IMR-90 (cell line): ENCODE results near the gene PHB1. TPM values are rescaled to one million over a fixed set of nuclear protein-coding genes. Genes with fewer than 3 reads are reported as not detected.

Experiments used
- ATAC-seq: fragments of 200-7000 bp; cut with Tn5 transposase; 2 replicates; pipeline ENCODE4 v1.9.1; 2020; ENCODE audit warnings: low read depth, mild to moderate bottlenecking, moderate library complexity
- BruUV-seq: library from RNA; stranded (reverse); fragments of 400-500 nt; replicated peaks from 2 replicates; lab custom pipeline; 2021; lab: Mats Ljungman, UMichigan
- CTCF ChIA-PET: fragments of 300-600 bp; formaldehyde crosslinking; extraction: SDS; loops from one replicate; lab custom pipeline; 2021; ENCODE audit warnings: antibody characterized with exemption; lab: Yijun Ruan, JAX
- POLR2A ChIA-PET: fragments of 300-600 bp; sonication (Branson Sonifier 250); formaldehyde crosslinking; loops from one replicate; lab custom pipeline; 2022; ENCODE audit warnings: antibody characterized with exemption; ENCODE audit not compliant: unreplicated experiment; lab: Charles Lee
- DNase-seq: peaks from one replicate; pipeline ENCODE4 v3.0.0; 2013
- H2AFZ ChIP-seq: replicated peaks from 2 replicates; pipeline ENCODE3; 2013; ENCODE audit warnings: low read length, mild to moderate bottlenecking; ENCODE audit not compliant: poor library complexity
- H2AK5ac ChIP-seq: 2 replicates; pipeline ENCODE4 v1.6.1; 2013; ENCODE audit warnings: low read depth, low read length, inconsistent platforms
- H2AK9ac ChIP-seq: replicated peaks from 2 replicates; pipeline ENCODE3; 2013; ENCODE audit warnings: mild to moderate bottlenecking, low read depth, low read length, moderate library complexity; ENCODE audit not compliant: poor library complexity
- H2BK120ac ChIP-seq: 2 replicates; pipeline ENCODE4 v1.6.1; 2013; ENCODE audit warnings: low read depth, low read length, inconsistent platforms
- H2BK15ac ChIP-seq: 3 replicates; pipeline ENCODE4 v1.6.1; 2013; ENCODE audit warnings: low read depth, low read length, inconsistent platforms
- H2BK20ac ChIP-seq: 2 replicates; pipeline ENCODE4 v1.6.1; 2013; ENCODE audit warnings: low read depth, mild to moderate bottlenecking, inconsistent platforms, low read length, moderate library complexity
- H2BK5ac ChIP-seq: 2 replicates; pipeline ENCODE4 v1.6.1; 2013; ENCODE audit warnings: mild to moderate bottlenecking, low read depth, low read length, inconsistent platforms; ENCODE audit not compliant: poor library complexity, severe bottlenecking
- H3K14ac ChIP-seq: replicated peaks from 2 replicates; pipeline ENCODE4 v1.6.1; 2013; ENCODE audit warnings: low read depth, low read length, inconsistent platforms
- H3K18ac ChIP-seq: 2 replicates; pipeline ENCODE4 v1.6.1; 2013; ENCODE audit warnings: low read depth, low read length, control low read depth
- H3K23ac ChIP-seq: 2 replicates; pipeline ENCODE4 v1.6.1; 2013; ENCODE audit warnings: low read depth, low read length, inconsistent platforms
- H3K27ac ChIP-seq: 2 replicates; pipeline ENCODE4 v1.5.1; 2013; ENCODE audit warnings: mild to moderate bottlenecking, control low read depth, low read length; ENCODE audit not compliant: insufficient read depth
- H3K27me3 ChIP-seq: 2 replicates; pipeline ENCODE4 v1.6.1; 2013; ENCODE audit warnings: low read length; ENCODE audit not compliant: control insufficient read depth, insufficient read depth
- H3K36me3 ChIP-seq: 2 replicates; pipeline ENCODE4 v1.6.1; 2013; ENCODE audit warnings: low read length, mixed read lengths; ENCODE audit not compliant: control insufficient read depth, insufficient read depth
- H3K4ac ChIP-seq: 2 replicates; pipeline ENCODE4 v1.6.1; 2013; ENCODE audit warnings: low read depth, low read length, inconsistent platforms
- H3K4me1 ChIP-seq: 2 replicates; pipeline ENCODE4 v1.6.1; 2013; ENCODE audit warnings: low read length, mixed read lengths; ENCODE audit not compliant: control insufficient read depth, insufficient read depth
- H3K4me2 ChIP-seq: 2 replicates; pipeline ENCODE4 v1.6.1; 2013; ENCODE audit warnings: low read depth, mild to moderate bottlenecking, control low read depth, low read length, moderate library complexity
- H3K4me3 ChIP-seq: 2 replicates; pipeline ENCODE4 v1.5.1; 2013; ENCODE audit warnings: low read depth, mild to moderate bottlenecking, control low read depth, low read length, moderate library complexity; ENCODE audit not compliant: insufficient read depth
- H3K56ac ChIP-seq: 2 replicates; pipeline ENCODE4 v1.6.1; 2013; ENCODE audit warnings: low read length, inconsistent platforms; ENCODE audit not compliant: insufficient read depth; ENCODE audit errors: extremely low read depth
- H3K79me1 ChIP-seq, 2 experiments: 2 replicates each; pipeline ENCODE4 v1.6.1; 2013; ENCODE audit warnings: low read length in 2 of 2, inconsistent platforms in 1 of 2, low read depth in 1 of 2
- H3K9ac ChIP-seq: 2 replicates; pipeline ENCODE4 v1.6.1; 2013; ENCODE audit warnings: low read depth, low read length, control low read depth
- H3K9me1 ChIP-seq: 2 replicates; pipeline ENCODE4 v1.6.1; 2013; ENCODE audit warnings: low read length, inconsistent platforms; ENCODE audit not compliant: insufficient read depth
- H3K9me3 ChIP-seq: 2 replicates; pipeline ENCODE4 v1.6.1; 2013; ENCODE audit warnings: low read length; ENCODE audit not compliant: control insufficient read depth, insufficient read depth
- H4K20me1 ChIP-seq: 2 replicates; pipeline ENCODE4 v1.6.1; 2013; ENCODE audit warnings: low read length, inconsistent platforms; ENCODE audit not compliant: insufficient read depth
- H4K5ac ChIP-seq: 2 replicates; pipeline ENCODE4 v1.6.1; 2013; ENCODE audit warnings: mild to moderate bottlenecking, low read depth, low read length, control low read depth
- H4K8ac ChIP-seq, 2 experiments: 2 replicates each; pipeline ENCODE4 v1.6.1; 2013; ENCODE audit warnings: low read depth in 2 of 2, low read length in 2 of 2, control low read depth in 1 of 2, inconsistent platforms in 1 of 2
- H4K91ac ChIP-seq: 2 replicates; pipeline ENCODE4 v1.6.1; 2013; ENCODE audit warnings: low read depth, low read length, inconsistent platforms; ENCODE audit not compliant: insufficient read depth
- BHLHE40 ChIP-seq: fragments of 150-350 bp; IDR thresholded peaks from 2 replicates; pipeline ENCODE4 v1.6.1; 2016; ENCODE audit warnings: mild to moderate bottlenecking, low read depth, low read length
- CEBPB ChIP-seq: IDR thresholded peaks from 2 replicates; pipeline ENCODE4 v1.6.1; 2012; ENCODE audit warnings: low read depth, low read length, improper control_type of control experiment
- CHD1 ChIP-seq: IDR thresholded peaks from 2 replicates; pipeline ENCODE4 v1.6.1; 2012; ENCODE audit warnings: low read depth, low read length, improper control_type of control experiment
- FOS ChIP-seq: fragments of 150-350 bp; IDR thresholded peaks from 2 replicates; pipeline ENCODE4 v1.6.1; 2016; ENCODE audit warnings: low read depth, low read length
- MAFK ChIP-seq: IDR thresholded peaks from 2 replicates; pipeline ENCODE4 v1.6.1; 2012; ENCODE audit warnings: low read depth, low read length, improper control_type of control experiment
- MAZ ChIP-seq: IDR thresholded peaks from 2 replicates; pipeline ENCODE4 v1.6.1; 2012; ENCODE audit warnings: low read depth, mild to moderate bottlenecking, low read length, improper control_type of control experiment, moderate library complexity, borderline replicate concordance
- MXI1 ChIP-seq: IDR thresholded peaks from 2 replicates; pipeline ENCODE4 v1.6.1; 2012; ENCODE audit warnings: low read depth, mild to moderate bottlenecking, low read length, moderate library complexity, borderline replicate concordance
- NFE2L2 ChIP-seq: fragments of 150-350 bp; IDR thresholded peaks from 2 replicates; pipeline ENCODE4 v1.6.1; 2016; ENCODE audit warnings: low read depth, mild to moderate bottlenecking, low read length
- POLR2A ChIP-seq: IDR thresholded peaks from 2 replicates; pipeline ENCODE4 v1.6.1; 2012; ENCODE audit warnings: mild to moderate bottlenecking, low read depth, low read length
- RAD21 ChIP-seq: IDR thresholded peaks from 2 replicates; pipeline ENCODE4 v1.6.1; 2012; ENCODE audit warnings: low read length, improper control_type of control experiment
- RCOR1 ChIP-seq: IDR thresholded peaks from 2 replicates; pipeline ENCODE4 v1.6.1; 2012; ENCODE audit warnings: mild to moderate bottlenecking, low read length, improper control_type of control experiment; ENCODE audit not compliant: insufficient replicate concordance
- RFX5 ChIP-seq: IDR thresholded peaks from 2 replicates; pipeline ENCODE4 v1.8.0; 2012; ENCODE audit warnings: low read depth, mild to moderate bottlenecking, low read length, moderate library complexity
- SMC3 ChIP-seq: fragments of 150-350 bp; IDR thresholded peaks from 2 replicates; pipeline ENCODE4 v1.6.1; 2016; ENCODE audit warnings: low read depth, mild to moderate bottlenecking, antibody characterized with exemption, low read length, moderate library complexity
- WGBS, 2 experiments: methylation state at CpG; one replicate each; pipeline versions ENCODE4 v1.1.5 to v1.1.7; 2013; ENCODE audit warnings: missing lambda C conversion rate in 2 of 2; ENCODE audit not compliant: insufficient read length in 1 of 2; ENCODE audit errors: extremely low coverage in 2 of 2; 5-methylcytosine and 5-hydroxymethylcytosine counted together
- dilution Hi-C: fragments of 300-500 bp; cut with HindIII; formaldehyde crosslinking; loops from one replicate; pipeline ENCODE4 v1.14.3; 2018; ENCODE audit warnings: low sequenced_read_pairs; ENCODE audit not compliant: unreplicated experiment
- in situ Hi-C: fragments of 300-500 bp; cut with MboI; formaldehyde crosslinking; loops from 3 replicates; pipeline ENCODE4 v1.14.3; 2019; ENCODE audit warnings: low sequenced_read_pairs, inconsistent platforms, mixed read lengths
- intact Hi-C: fragments of 100-400 bp; cut with micrococcal nuclease; formaldehyde crosslinking; loops from 2 replicates; pipeline ENCODE4 v1.10.0; 2022
- polyA plus RNA-seq, 3 experiments: library from polyadenylated mRNA; depleted of rRNA; stranded (reverse); fragments of >200 nt; gene quantifications; 2 replicates each; pipeline ENCODE4 v1.2.3, GENCODE V29; 2012; ENCODE audit warnings: low replicate concordance in 1 of 3
- total RNA-seq: library from RNA; depleted of rRNA; stranded (reverse); fragments of >200 nt; gene quantifications from 2 replicates; pipeline ENCODE4 v1.2.3, GENCODE V29; 2012
- TF ChIP-seq, protein P1 (sequence below): fragments of 150-350 bp; IDR thresholded peaks from 2 replicates; pipeline ENCODE4 v1.6.1; 2016; ENCODE audit warnings: low read depth, mild to moderate bottlenecking, low read length, moderate library complexity, borderline replicate concordance
- TF ChIP-seq, protein P2 (sequence below): conservative IDR thresholded peaks from 2 replicates; pipeline ENCODE4 v1.5.1; 2012; ENCODE audit warnings: mild to moderate bottlenecking, low read depth, low read length, improper control_type of control experiment
- TF ChIP-seq, protein P3 (sequence below): fragments of 150-350 bp; IDR thresholded peaks from 2 replicates; pipeline ENCODE4 v1.6.1; 2017; ENCODE audit warnings: mild to moderate bottlenecking, antibody characterized with exemption, low read length, low read depth

Gene PHB1
- total and polyA plus RNA-seq, 2 of the 4 experiments (the other 2 are of a cell fraction) = 283 to 294 TPM

DNA sequence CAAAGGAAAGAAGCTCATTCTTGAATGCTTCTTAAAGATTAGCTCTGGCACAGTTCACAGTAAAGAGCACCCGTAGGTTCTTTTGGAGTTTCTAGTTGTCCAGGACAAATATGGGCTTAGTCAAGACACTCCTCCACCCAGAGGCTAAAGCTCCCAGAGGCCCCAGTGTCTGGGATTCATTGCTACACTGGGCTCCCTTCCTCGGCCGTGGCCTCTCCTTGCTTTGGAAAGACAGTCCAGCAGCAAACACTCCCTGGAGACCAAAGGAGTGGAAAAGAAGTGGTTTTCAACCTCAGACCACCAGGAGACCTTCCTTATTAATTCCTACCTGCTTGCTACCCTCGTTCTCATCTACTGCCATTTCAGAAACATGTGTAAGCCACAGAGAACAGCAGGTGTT, 17.1 kb downstream of the PHB1 start:
- Histone ChIP-seq H3K4me3 (no peak overlapping the region), H3K27ac (no peak overlapping the region), H3K36me3 (peaks cover under 1% of the 10 kb centered on the region), H4K91ac (no peak overlapping the region), H3K9me3 (no peaks in the 10 kb centered on the region), H3K18ac (no peak overlapping the region), H3K4ac (no peak overlapping the region), H3K9me1 (no peaks in the 10 kb centered on the region; the same call in 1 of the 2 replicates), H3K4me2 (no peak overlapping the region), H4K20me1 (no peaks in the 10 kb centered on the region), H3K56ac (no peak overlapping the region), H3K23ac (no peak overlapping the region), H2AK5ac (no peak overlapping the region), H4K5ac (no peak overlapping the region), H2BK20ac (no peak overlapping the region), H2AK9ac (no peak overlapping the region), H3K79me1 (no peaks in the 10 kb centered on the region), H3K14ac (no peak overlapping the region), H3K4me1 (no peaks in the 10 kb centered on the region), H4K8ac (no peak overlapping the region), H3K9ac (no peak overlapping the region), H3K27me3 (peaks cover 12% of the 10 kb centered on the region), H2BK120ac (no peak overlapping the region), H2BK5ac (no peak overlapping the region), H2AFZ (no peak overlapping the region), H2BK15ac (no peak overlapping the region)
- in situ Hi-C loops = loop anchor here (5.0 kb wide), 1 partner anchor 80 kb away; no protein-coding TSS in a partner anchor
- ATAC-seq = no peak
- POLR2A ChIA-PET = no interaction called here
- no TSS peak for BruUV-seq
- no CpG with 5 or more reads among the region's 4 CpGs for WGBS, 2 experiments
- CTCF ChIA-PET = interaction anchor here (0.6 kb wide), 1 partner anchor 10 kb away, joined by 3 read pairs; no protein-coding TSS in a partner anchor
- intact Hi-C loops = loop anchor here (5.0 kb wide), 1 partner anchor 35 kb away; the partner anchor contains the start of gene ZNF652
- TF ChIP-seq MAFK (no peak), BHLHE40 (no peak), POLR2A (no peak), MAZ (no peak), RCOR1 (no peak), CEBPB (no peak), SMC3 (no peak), RAD21 (no peak), MXI1 (no peak), NFE2L2 (no peak), FOS (no peak), CHD1 (no peak), RFX5 (no peak)
- TF ChIP-seq, protein P1, sequence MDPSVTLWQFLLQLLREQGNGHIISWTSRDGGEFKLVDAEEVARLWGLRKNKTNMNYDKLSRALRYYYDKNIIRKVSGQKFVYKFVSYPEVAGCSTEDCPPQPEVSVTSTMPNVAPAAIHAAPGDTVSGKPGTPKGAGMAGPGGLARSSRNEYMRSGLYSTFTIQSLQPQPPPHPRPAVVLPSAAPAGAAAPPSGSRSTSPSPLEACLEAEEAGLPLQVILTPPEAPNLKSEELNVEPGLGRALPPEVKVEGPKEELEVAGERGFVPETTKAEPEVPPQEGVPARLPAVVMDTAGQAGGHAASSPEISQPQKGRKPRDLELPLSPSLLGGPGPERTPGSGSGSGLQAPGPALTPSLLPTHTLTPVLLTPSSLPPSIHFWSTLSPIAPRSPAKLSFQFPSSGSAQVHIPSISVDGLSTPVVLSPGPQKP = no peak
- TF ChIP-seq, protein P2, sequence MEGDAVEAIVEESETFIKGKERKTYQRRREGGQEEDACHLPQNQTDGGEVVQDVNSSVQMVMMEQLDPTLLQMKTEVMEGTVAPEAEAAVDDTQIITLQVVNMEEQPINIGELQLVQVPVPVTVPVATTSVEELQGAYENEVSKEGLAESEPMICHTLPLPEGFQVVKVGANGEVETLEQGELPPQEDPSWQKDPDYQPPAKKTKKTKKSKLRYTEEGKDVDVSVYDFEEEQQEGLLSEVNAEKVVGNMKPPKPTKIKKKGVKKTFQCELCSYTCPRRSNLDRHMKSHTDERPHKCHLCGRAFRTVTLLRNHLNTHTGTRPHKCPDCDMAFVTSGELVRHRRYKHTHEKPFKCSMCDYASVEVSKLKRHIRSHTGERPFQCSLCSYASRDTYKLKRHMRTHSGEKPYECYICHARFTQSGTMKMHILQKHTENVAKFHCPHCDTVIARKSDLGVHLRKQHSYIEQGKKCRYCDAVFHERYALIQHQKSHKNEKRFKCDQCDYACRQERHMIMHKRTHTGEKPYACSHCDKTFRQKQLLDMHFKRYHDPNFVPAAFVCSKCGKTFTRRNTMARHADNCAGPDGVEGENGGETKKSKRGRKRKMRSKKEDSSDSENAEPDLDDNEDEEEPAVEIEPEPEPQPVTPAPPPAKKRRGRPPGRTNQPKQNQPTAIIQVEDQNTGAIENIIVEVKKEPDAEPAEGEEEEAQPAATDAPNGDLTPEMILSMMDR = no peak
- TF ChIP-seq, protein P3, sequence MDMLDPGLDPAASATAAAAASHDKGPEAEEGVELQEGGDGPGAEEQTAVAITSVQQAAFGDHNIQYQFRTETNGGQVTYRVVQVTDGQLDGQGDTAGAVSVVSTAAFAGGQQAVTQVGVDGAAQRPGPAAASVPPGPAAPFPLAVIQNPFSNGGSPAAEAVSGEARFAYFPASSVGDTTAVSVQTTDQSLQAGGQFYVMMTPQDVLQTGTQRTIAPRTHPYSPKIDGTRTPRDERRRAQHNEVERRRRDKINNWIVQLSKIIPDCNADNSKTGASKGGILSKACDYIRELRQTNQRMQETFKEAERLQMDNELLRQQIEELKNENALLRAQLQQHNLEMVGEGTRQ = no peak
- dilution Hi-C loops = no loop called here
- no peak for DNase-seq
